Activated B cell treated with CpG ODN at 0.5 μM for 24 hours (primary cell): ENCODE results near the gene TBR1. TPM values are rescaled to one million over a fixed set of nuclear protein-coding genes. Genes with fewer than 3 reads are reported as not detected.
A peak's percentile ranks its signal among the peaks of the same experiment; 100 is the strongest.

Source experiments
- ATAC-seq: fragments of 200-7000 bp; cut with Tn5 transposase; one replicate; pipeline ENCODE4 v1.10.0; 2021; ENCODE audit warnings: low read depth, mild to moderate bottlenecking, moderate library complexity
- CTCF ChIA-PET: fragments of 350-600 bp; sonication (Branson Sonifier 250); formaldehyde crosslinking; loops from one replicate; lab custom pipeline; 2021; ENCODE audit warnings: antibody characterized with exemption; lab: Charles Lee
- POLR2A ChIA-PET: fragments of 350-600 bp; sonication (Branson Sonifier 250); formaldehyde crosslinking; loops from one replicate; lab custom pipeline; 2021; ENCODE audit warnings: antibody characterized with exemption; lab: Charles Lee
- DNase-seq: peaks from one replicate; pipeline ENCODE4 v3.0.0; 2022
- H3K27ac Mint-ChIP-seq: one replicate; pipeline ENCODE4 v1.8.0; 2020; ENCODE audit warnings: mixed read lengths
- H3K27me3 Mint-ChIP-seq: one replicate; pipeline ENCODE4 v1.8.0; 2021; ENCODE audit warnings: mixed read lengths
- H3K36me3 Mint-ChIP-seq: one replicate; pipeline ENCODE4 v1.8.0; 2021; ENCODE audit warnings: low read depth, mixed read lengths
- H3K4me1 Mint-ChIP-seq: one replicate; pipeline ENCODE4 v1.8.0; 2021; ENCODE audit warnings: mixed read lengths
- H3K4me3 Mint-ChIP-seq: one replicate; pipeline ENCODE4 v1.8.0; 2020; ENCODE audit warnings: mild to moderate bottlenecking, mixed read lengths
- H3K9me3 Mint-ChIP-seq: one replicate; pipeline ENCODE4 v1.8.0; 2020; ENCODE audit warnings: mixed read lengths
- CTCF ChIP-seq: fragments of 200-600 bp; IDR thresholded peaks from one replicate; pipeline ENCODE4 v1.8.0; 2022; ENCODE audit warnings: antibody characterized with exemption, mild to moderate bottlenecking
- intact Hi-C: fragments of 100-400 bp; cut with micrococcal nuclease; formaldehyde crosslinking; loops from one replicate; pipeline ENCODE4 v1.15.1; 2024
- total RNA-seq: library from RNA; stranded (reverse); gene quantifications from 2 replicates; pipeline ENCODE4 v1.2.3, GENCODE V29; 2022

TBR1 gene
- total RNA-seq, 1 donor from 2014 or later = 0.02 TPM

DNA sequence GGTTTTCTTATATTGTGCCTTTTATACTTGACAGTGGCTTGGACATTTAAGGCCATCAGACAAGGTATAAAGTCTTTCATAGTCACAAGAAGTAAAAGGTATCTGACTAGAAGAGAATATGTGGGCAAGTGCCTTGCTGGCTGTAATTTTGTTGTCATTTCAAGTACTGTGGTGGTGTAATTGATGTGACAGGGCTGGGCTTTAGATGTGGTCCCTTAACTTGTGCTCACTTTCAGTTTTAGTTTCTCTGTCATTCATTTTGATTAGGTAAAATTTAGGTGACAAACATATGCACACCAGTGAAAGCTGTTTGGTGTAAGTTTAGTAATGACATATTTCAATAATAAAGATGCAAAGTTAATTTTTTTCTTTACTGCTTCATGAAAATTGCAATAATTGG is 31.2 kb upstream of the TBR1 start:
- intact Hi-C loops = no loop called here
- no peak overlapping the region for H3K4me3 Mint-ChIP-seq
- no peak for DNase-seq

GRCh38 chr2:161386228-161386824 is 29.8 kb upstream of the TBR1 start:
- intact Hi-C loops = no loop called here
- H3K27ac Mint-ChIP-seq = no peak overlapping the region

More for the DNA sequence above, 31.2 kb upstream of the TBR1 start:
- Mint-ChIP-seq H3K4me1 (peaks cover 24% of the 10 kb centered on the region), H3K9me3 (no peaks in the 10 kb centered on the region), H3K27me3 (no peaks in the 10 kb centered on the region), H3K36me3 (peaks cover 25% of the 10 kb centered on the region), H3K27ac (no peak overlapping the region)
- no peak for TF ChIP-seq CTCF
- ChIA-PET POLR2A (no interaction called here), CTCF (no interaction called here)
- no peak for ATAC-seq

GRCh38 chr2:161388146-161388779 is 27.8 kb upstream of the TBR1 start:
- TF ChIP-seq CTCF = no peak
- CTCF ChIA-PET = no interaction called here
- H3K27ac Mint-ChIP-seq = no peak overlapping the region
- no peak for ATAC-seq
- peaks cover 47% of the 10 kb centered on the region for H3K36me3 Mint-ChIP-seq
- H3K4me1 Mint-ChIP-seq = peaks cover 27% of the 10 kb centered on the region
- POLR2A ChIA-PET = no interaction called here
- no peaks in the 10 kb centered on the region for H3K27me3 Mint-ChIP-seq
- no peak for DNase-seq
- H3K9me3 Mint-ChIP-seq = no peaks in the 10 kb centered on the region
- no peak overlapping the region for H3K4me3 Mint-ChIP-seq
- intact Hi-C loops = no loop called here

More at GRCh38 chr2:161386228-161386824, 29.8 kb upstream of the TBR1 start:
- no peak overlapping the region for H3K4me3 Mint-ChIP-seq
- CTCF ChIA-PET = no interaction called here
- no peaks in the 10 kb centered on the region for H3K27me3 Mint-ChIP-seq
- ATAC-seq (peak; percentile 40), DNase-seq (no peak)
- H3K9me3 Mint-ChIP-seq = no peaks in the 10 kb centered on the region
- peaks cover 29% of the 10 kb centered on the region for H3K36me3 Mint-ChIP-seq
- TF ChIP-seq CTCF = no peak
- POLR2A ChIA-PET = interaction anchor here (0.6 kb wide), 1 partner anchor 74 kb away, joined by 3 read pairs; no protein-coding TSS in a partner anchor
- H3K4me1 Mint-ChIP-seq = peaks cover 27% of the 10 kb centered on the region

- Mint-ChIP-seq H3K27ac (no peak overlapping the region), H3K9me3 (no peaks in the 10 kb centered on the region), H3K27me3 (no peaks in the 10 kb centered on the region), H3K4me3 (no peak overlapping the region), H3K4me1 (peaks cover 9% of the 10 kb centered on the region), H3K36me3 (peaks cover 58% of the 10 kb centered on the region)
- ChIA-PET CTCF (no interaction called here), POLR2A (no interaction called here)
- ATAC-seq = no peak
- DNase-seq = no peak
- TF ChIP-seq CTCF = no peak
- intact Hi-C loops = no loop called here
These were observed 24.2 kb upstream of the TBR1 start for GRCh38 chr2:161391737-161392506.

- DNase-seq = no peak
- POLR2A ChIA-PET = no interaction called here
- Mint-ChIP-seq H3K4me3 (no peak overlapping the region), H3K4me1 (no peaks in the 10 kb centered on the region), H3K36me3 (peaks cover 56% of the 10 kb centered on the region), H3K27me3 (no peaks in the 10 kb centered on the region), H3K27ac (no peak overlapping the region), H3K9me3 (no peaks in the 10 kb centered on the region)
- CTCF ChIA-PET = interaction anchor here (1.3 kb wide), 1 partner anchor 11 kb away, joined by 3 read pairs; no protein-coding TSS in a partner anchor
- no peak for ATAC-seq
- intact Hi-C loops = no loop called here
- TF ChIP-seq CTCF = no peak
These were observed 16.0 kb upstream of the TBR1 start for GRCh38 chr2:161400076-161400475.
